Activated naive CD8-positive, alpha-beta T cell treated with anti-CD3 and anti-CD28 coated beads, Interleukin-2, amount 50 U/mL, for 16 hours (primary cell): ENCODE data around the gene FRAS1.
"Not testable (repeated sequence)": the region's sequence is repeated elsewhere in the genome, so short reads cannot be mapped to it uniquely, and the experiment has no call there.

Source experiments
- DNase-seq: peaks from one replicate; pipeline ENCODE4 v3.0.0-alpha.2; 2020; ENCODE audit warnings: low read depth, low spot score

FRAS1 gene

DNA sequence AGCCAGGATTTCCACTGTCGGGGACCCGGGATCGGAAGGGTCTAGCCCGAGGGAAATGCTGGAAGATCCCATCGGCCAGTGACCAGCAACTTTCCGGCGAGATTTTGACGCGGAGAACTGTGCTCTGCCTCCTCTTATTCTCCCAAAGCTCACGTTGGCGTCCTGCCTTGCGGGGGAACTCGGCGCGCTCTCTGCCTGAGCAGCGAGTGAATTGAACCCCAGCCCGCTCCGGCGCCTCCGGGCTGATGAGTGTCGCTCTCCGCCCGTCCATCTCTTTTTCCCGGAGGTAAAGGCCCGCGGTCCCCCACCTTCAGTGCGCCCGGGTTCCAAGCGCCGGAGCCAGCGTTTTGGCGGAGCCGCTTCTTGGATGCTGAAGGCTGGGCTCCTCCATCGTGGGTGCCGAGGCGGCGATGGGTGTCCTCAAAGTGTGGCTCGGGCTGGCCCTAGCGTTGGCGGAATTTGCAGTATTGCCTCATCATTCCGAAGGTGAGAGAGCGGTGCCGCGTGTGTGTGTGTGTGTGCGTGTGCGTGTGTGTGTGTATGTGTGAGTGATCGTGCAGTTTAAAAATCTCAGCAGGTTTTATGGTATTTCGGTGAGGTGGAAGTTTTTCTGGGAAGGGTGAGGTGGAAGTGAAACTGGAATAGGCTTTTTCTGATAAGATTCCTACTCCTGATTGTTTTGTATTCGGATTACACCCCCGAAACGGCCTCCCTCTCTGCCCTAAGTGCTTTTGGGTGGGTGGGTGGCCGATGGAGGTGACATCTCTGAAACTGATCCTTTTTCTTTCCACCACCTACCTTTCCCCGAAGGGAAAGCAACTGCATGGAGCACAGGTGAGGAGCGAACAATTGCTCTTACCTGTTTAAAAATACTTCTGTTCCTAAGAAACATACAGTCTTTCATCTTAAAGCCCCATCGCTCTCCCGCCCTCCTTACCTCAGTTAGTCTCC, 752 bp downstream of the FRAS1 start:
- no peak for DNase-seq

GRCh38 chr4:78058591-78059523, 1.7 kb downstream of the FRAS1 start:
- DNase-seq: no peak

- no peak for DNase-seq
These were observed 2.4 kb downstream of the FRAS1 start for GRCh38 chr4:78059524-78059889.

GRCh38 chr4:78059938-78060337, 2.8 kb downstream of the FRAS1 start:
- DNase-seq: no peak

DNA sequence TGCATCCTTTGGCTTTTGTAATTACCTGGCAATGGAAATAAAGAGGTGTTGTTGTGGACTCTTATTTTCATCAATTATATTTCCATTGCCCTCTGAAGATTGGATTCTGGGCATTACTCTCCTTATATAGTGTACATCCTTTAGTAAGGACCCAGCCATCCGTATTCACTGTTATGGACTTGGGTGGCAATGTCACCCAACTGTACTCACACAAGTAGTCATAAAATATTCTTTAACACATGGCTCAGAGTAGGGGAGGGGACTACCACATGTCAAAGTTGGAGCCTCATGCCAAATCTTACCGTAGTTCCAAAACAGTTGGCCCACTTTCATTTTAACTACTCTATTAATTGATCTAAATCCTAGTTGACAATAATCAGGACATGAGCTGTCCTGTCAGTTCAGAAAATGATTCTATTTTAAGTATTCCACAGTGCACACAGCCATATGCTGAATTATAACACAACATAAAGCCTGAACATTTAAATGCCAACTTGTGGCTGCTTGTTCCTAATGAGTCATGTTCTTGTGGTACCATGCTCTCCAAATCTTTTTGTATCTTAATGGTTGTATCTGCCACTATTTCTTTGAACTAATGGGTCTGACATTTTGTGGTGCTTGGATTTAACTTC, 4.9 kb downstream of the FRAS1 start:
- no peak for DNase-seq

DNA sequence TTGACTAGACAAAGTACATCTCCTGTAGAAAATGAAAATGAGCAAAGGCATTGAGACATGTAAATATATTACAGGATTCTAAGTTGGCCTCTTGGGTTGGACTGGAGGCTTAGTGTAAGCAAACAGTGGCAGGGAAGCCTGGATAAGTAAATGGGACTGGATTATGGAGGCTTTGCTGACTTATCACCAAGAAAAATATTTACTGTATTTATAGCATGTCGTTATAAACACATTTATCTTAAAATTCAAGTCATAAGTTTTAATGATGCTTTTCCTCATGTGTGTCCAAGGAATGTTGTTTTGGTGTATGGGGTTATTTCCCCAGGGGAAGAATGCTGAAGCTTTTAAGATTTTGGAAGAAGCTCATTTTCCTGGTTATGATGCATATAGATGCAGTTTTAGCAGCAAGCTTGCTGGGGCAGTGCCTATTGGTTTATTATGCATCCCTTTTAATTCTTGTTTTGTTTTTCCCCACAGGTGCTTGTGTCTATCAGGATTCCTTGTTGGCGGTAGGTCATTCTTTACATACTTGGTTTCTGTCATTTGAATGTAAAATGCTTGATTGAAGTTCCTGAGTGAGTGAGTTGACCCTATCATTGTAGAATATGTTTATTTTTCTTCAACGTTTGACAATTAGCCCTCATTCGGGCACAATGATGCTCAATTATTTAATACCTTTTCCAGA, 8.5 kb downstream of the FRAS1 start:
- DNase-seq: no peak

GRCh38 chr4:78068481-78068880, 11.4 kb downstream of the FRAS1 start:
- no peak for DNase-seq

DNA sequence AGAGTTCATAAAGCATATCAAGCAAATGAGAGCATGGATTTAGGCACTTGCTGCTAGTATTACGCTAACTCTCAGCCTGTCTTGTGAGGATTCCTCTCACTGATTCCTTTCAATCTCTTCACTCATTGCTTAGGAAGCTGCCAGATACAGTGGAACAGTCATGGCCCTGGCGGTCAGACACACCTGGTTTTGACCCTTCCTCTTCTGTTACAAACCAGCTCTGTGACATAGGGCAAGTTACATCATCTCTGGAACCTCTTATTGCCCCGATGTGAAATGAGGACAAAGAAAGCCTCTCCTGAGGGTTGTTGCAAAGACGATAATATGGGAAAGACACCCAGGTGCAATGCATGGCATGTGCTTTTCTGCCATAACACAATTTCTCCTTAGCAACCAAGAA, 12.2 kb downstream of the FRAS1 start:
- no peak for DNase-seq

DNA sequence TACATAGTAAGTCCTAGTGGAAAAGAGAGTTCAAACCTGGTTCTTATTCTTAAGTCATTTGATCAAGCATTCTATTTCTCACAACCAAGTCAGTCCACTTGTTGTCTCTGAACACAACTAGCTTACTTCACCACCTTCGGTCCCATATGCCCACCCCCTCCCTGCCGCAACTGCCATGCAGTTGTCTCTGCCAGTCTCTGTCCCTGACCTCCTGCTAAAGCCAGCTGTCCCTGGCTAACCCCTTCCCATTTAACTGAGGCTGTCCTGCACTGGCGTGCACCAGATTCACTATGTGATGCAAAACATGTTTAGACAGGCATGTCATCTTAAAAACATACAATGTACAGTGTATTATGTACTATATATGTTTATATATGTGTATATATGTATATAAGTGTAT, 12.7 kb downstream of the FRAS1 start:
- DNase-seq: no peak

DNA sequence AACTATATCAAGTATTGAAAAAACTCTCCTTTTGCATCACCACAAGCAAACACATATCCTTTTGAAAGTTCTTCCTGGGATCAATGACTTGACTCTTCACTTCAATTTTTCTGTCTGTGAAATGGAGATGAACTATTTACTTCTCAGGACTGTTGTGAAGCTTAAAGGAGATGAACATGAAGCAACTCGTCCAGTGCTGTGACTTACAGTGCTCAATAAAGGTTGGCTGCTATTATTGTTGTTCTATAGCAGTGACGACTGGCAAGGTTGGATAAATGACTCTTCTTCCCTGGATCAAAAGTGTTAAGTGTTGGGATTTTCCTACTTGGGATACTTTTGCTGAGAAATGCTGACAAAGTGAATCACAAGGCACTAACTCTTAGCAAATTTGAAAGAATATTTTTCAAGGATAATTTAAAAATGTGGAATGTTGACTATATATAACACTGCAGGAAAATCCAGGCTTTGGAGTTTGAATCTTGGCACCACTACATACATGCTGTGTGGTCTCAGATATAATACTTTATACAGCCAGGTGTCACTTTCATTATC, 13.7 kb downstream of the FRAS1 start:
- no peak for DNase-seq

DNA sequence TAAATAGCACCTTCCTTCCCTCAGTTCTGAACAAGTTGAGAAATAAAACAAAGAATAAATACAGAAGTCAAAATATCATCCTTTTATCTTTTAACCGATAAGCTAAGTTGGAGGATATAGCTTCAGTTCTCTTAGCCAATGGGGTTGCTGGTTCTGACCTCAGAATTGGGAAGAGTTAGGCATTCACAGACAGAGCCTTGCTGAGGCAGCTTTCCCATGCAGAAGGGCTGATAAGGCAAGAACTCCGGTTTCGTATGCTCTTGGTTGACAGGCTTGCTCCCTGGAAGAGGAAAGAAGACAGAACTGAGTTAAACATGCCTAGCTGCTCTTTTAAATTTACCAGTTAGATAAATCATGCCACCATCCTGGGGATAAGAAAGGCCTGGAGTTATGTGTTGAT, 17.6 kb downstream of the FRAS1 start:
- DNase-seq: no peak

DNA sequence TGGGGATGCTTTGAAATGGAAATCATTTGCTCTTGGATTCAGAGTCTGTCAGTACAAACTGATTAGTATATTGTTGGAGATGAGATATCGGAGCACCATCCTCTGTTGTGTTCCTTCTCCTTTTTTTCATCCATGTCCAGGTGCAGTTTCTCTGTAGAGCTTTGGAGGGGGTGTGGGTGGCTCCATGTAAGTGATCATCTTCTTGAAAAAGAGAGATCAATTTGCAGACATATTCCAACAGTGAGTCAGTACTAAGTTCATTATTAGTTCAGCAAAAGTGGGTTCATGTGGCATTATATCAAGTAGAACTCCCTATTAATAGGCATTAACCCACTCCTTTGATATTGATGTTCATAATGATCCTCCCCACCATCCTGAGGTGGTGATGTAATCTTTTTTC, 18.9 kb downstream of the FRAS1 start:
- DNase-seq: no peak

GRCh38 chr4:78078101-78078500, 21.0 kb downstream of the FRAS1 start:
- no peak for DNase-seq

DNA sequence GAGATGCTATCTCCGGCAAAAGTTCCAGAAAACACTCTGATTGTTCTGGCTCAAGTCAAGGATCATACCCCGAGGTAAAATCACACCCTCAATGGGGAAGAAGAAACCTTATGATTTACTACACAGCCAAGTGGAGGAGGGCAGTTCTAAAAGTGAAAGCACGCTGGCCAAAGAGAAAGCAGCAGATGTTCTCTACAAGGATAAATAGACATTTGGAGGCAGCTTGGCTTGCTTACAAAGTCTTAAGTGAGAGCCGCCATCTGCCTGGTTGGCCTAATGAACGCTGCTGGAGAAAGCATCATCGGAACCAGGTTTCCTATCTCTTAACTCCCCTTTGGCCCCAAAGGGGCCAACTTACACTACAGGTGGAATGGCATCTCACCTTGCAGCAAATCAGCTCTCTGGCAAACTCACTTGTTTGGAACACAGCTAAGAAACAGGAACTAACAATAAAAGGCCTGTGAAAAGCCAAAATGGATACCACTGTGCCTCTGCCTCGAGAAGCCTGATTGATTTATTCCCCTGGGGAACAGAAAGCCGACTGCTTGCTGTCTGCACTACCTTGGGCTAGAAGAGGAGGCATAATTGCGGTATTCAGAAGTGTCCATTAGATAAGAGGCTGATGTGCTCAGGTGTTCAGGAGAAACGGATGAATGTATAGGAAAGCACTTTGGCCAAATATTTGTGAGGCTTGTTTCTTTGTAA, 22.8 kb downstream of the FRAS1 start:
- DNase-seq: no peak

- no peak for DNase-seq
These were observed 24.4 kb downstream of the FRAS1 start for GRCh38 chr4:78081541-78081940.

- no peak for DNase-seq
These were observed 25.9 kb downstream of the FRAS1 start for GRCh38 chr4:78083035-78083434.

DNA sequence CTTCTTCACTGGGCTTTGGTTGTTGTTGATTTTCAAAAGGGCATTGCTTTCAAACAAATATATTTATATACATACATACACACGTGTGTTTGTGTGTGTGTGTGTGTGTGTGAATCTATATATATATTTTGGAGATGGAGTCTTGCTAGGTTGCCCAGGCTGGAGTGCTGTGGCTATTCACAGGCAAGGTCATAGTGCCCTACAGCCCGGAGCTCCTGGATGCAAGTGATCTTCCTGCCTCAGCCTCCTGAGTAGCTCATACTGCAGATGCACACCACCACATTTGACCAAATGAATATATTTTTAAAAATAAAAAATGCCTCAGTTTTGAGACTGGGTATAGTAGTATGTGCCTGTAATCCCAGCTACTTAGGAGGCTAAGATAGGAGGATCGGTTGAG, 34.4 kb downstream of the FRAS1 start:
- DNase-seq: no peak

DNA sequence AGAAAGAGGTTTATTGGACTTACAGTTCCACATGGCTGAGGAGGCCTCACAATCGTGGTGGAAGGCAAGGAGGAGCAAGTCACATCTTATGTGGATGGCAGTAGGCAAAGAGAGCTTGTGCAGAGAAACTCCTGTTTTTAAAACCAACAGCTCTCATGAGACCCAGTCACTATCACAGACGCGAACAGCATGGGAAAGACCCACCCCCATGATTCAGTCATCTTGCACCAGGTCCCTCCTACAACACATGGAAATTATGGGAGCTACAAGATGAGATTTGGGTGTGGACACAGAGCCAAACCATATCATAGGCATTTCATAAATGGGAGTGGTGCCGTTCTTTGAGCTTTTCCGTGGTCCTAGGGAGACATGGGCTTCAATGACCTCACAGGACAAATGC, 35.2 kb downstream of the FRAS1 start:
- DNase-seq: not testable (repeated sequence)

DNA sequence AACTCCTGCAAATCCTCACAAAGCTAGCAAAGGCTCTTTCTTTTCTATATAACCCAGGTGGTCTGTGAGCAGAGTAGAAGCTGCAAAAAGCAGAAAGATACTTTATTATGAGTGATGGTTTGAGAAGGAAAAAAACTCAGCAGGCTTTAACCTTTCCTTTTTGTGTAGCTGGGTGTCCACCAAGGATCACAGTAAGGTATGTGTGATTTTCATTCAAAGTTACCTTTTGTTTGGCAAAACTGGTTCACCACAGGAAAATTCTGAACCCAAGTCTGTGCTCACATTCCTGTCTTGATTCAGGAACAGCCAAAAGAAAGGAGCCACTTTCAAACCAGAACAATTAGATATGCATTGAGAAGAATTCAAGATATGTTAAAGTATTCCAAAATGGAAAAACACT, 35.7 kb downstream of the FRAS1 start:
- no peak for DNase-seq

- no peak for DNase-seq
These were observed 38.0 kb downstream of the FRAS1 start for GRCh38 chr4:78095081-78095480.

DNA sequence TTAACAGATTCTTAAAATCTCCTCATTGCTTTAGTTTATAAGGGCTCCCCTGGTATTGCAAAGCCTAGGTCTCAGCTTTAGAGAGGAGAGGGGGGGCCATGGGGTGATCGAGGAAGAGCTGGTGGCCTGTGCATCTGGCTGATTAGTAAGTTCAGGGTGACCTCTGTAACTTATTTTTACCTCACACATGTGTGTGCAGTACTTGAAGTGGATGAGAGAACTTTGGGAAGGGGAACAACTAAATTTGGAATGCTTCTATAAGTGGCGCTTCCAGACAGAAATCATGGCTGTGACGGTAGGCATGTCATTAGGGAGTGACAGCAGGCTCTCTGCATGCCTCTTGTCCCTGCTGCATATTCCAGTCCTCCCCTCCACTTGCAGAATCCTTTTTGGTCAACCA, 41.9 kb downstream of the FRAS1 start:
- no peak for DNase-seq
